IMR-90 (cell line): ENCODE data around the gene AXIN2.

ENCODE experiments used
- CEBPB ChIP-seq: IDR thresholded peaks from 2 replicates; pipeline ENCODE4 v1.6.1; 2012; ENCODE audit warnings: low read depth, low read length, improper control_type of control experiment
- POLR2A ChIP-seq: IDR thresholded peaks from 2 replicates; pipeline ENCODE4 v1.6.1; 2012; ENCODE audit warnings: mild to moderate bottlenecking, low read depth, low read length
- RAD21 ChIP-seq: IDR thresholded peaks from 2 replicates; pipeline ENCODE4 v1.6.1; 2012; ENCODE audit warnings: low read length, improper control_type of control experiment
- RCOR1 ChIP-seq: IDR thresholded peaks from 2 replicates; pipeline ENCODE4 v1.6.1; 2012; ENCODE audit warnings: mild to moderate bottlenecking, low read length, improper control_type of control experiment; ENCODE audit not compliant: insufficient replicate concordance
- TF ChIP-seq, protein P1 (sequence below): conservative IDR thresholded peaks from 2 replicates; pipeline ENCODE4 v1.5.1; 2012; ENCODE audit warnings: mild to moderate bottlenecking, low read depth, low read length, improper control_type of control experiment
- TF ChIP-seq, protein P2 (sequence below): fragments of 150-350 bp; IDR thresholded peaks from 2 replicates; pipeline ENCODE4 v1.6.1; 2017; ENCODE audit warnings: mild to moderate bottlenecking, antibody characterized with exemption, low read length, low read depth

DNA sequence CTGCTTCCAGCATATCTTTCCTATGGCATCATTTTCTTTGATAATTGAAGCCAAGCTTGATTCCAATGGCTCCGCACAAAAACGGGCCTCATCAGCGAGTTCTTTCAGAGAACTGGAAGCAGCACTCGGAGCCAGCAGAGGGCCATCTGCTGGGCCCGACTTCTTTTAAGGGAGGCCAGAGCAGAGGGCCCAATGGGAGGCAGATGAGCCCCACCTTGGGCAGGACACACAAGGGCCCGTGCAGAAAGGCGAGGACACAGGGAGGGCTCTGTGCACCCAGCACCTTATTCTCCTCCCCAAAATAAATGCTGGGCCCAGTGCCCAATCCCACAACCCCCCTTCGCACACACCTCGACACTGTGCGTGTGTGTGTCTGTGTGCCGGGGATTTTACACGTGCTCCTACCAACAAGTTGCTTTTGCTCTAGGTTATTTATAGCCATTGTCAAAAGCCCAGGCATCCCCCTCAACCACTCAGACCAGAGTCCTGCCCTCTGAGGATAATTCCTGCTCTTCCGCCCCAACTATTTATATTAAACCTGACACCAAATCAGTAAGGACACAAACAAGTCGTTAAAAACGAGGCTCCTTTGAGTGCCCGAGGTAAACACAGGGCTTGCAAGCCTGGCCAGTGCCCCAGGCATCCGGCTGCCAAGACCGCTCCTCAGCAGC, 6.8 kb downstream of the AXIN2 start:
- TF ChIP-seq, protein P1, sequence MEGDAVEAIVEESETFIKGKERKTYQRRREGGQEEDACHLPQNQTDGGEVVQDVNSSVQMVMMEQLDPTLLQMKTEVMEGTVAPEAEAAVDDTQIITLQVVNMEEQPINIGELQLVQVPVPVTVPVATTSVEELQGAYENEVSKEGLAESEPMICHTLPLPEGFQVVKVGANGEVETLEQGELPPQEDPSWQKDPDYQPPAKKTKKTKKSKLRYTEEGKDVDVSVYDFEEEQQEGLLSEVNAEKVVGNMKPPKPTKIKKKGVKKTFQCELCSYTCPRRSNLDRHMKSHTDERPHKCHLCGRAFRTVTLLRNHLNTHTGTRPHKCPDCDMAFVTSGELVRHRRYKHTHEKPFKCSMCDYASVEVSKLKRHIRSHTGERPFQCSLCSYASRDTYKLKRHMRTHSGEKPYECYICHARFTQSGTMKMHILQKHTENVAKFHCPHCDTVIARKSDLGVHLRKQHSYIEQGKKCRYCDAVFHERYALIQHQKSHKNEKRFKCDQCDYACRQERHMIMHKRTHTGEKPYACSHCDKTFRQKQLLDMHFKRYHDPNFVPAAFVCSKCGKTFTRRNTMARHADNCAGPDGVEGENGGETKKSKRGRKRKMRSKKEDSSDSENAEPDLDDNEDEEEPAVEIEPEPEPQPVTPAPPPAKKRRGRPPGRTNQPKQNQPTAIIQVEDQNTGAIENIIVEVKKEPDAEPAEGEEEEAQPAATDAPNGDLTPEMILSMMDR, result no peak
- TF ChIP-seq POLR2A, result no peak
- TF ChIP-seq CEBPB, result no peak
- no peak for TF ChIP-seq RAD21
- no peak for TF ChIP-seq RCOR1
- TF ChIP-seq, protein P2, sequence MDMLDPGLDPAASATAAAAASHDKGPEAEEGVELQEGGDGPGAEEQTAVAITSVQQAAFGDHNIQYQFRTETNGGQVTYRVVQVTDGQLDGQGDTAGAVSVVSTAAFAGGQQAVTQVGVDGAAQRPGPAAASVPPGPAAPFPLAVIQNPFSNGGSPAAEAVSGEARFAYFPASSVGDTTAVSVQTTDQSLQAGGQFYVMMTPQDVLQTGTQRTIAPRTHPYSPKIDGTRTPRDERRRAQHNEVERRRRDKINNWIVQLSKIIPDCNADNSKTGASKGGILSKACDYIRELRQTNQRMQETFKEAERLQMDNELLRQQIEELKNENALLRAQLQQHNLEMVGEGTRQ, result no peak
